Activated CD8-positive, alpha-beta memory T cell treated with anti-CD3 and anti-CD28 coated beads, Interleukin-2, amount 50 U/mL, for 24 hours (primary cell): ENCODE measurements around the gene SCN8A.
"Not testable (repeated sequence)": the region's sequence is repeated elsewhere in the genome, so short reads cannot be mapped to it uniquely, and the experiment has no call there.

ENCODE experiments used
- DNase-seq: peaks from one replicate; pipeline ENCODE4 v3.0.0-alpha.2; 2020; ENCODE audit errors: extremely low read depth

Gene SCN8A

DNA sequence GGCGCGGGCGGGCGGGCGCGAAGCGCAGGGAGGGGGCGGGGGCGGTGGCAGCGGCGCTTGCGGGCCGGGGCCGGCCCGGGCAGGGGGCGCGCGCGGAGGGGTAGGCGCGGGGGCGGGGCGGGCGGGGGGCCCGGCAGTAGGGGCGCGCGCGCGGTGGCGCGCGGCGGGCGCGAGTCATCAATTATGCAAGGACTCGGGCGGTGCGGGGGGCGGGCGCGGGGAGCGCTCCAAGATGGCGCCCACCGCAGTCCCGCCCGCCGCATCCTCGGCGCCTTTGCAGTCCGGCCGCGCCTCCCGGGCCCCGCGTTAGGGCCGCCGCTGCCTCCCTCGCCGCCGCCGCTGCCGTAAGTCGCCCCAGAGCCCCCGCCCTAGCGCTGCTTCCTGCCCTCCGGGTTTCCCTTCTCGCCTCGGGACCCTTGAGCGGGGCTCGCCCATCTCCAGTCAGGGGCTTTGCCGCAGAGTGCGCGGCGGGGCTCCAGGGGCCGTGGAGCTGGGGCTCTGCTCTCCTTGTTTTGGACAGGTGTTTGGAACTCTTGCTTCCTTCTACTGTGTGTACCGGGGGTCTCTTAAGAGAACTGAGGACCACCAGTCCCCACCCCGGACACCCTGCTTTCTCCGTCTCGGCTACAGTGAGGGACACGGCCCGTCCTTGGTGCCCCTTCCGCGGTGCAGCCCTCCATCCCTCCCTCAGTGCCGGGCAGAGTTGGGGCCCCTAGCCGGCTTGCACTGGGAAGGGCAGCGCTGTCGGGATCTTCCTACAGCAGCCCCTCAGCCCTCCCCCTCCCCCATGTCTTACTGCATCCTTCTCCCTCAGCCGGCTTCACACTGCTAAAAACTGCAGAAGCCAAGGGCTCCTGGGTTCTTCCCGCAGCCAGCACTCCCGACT, at the start of gene SCN8A:
SCN8A (plus strand) TSS at position 218 of the 886 bp plus-strand sequence. CDS start 71,585 bp downstream, outside the sequence.
- DNase-seq: no peak

GRCh38 chr12:51546097-51546496, 44.9 kb upstream of the SCN8A start:
- no peak for DNase-seq

DNA sequence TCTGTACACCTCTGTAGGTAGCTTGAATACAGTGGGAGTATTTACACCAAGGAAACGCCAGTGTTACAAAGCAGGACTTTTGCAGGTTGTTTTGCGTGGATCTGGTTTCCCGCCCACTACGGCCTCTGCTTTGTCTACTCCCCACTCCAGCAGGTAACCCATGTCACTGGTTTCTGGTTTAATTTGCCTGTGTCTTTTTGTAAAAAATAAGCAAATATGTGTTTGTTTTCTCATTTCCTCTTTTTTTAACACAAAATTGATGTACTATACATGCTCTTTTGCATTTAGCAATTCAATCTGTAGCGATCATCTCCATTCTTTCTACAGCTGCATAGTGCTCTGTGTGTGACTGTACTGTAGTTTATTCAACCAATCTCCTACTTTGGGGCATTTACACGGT, 43.4 kb upstream of the SCN8A start:
- no peak for DNase-seq

DNA sequence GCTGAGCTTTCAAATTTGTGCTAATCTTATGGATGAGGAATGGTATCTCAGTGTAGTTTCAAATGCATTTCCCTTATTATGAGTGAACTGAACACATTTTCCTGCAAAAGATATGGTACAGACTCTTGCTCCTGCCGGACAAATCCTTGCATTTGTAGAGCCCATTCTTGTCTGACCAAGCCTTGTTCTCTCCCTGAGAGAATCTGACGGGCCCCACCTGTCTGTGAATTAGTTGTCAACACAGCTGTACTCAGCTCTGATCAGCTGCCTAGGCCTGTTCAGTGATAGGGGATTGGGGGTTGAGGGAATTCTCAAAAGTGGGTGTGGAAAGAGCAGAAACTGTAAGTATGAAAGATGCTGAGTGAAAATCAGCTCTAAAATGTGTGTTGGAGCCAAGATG, 42.8 kb upstream of the SCN8A start:
- DNase-seq: no peak

DNA sequence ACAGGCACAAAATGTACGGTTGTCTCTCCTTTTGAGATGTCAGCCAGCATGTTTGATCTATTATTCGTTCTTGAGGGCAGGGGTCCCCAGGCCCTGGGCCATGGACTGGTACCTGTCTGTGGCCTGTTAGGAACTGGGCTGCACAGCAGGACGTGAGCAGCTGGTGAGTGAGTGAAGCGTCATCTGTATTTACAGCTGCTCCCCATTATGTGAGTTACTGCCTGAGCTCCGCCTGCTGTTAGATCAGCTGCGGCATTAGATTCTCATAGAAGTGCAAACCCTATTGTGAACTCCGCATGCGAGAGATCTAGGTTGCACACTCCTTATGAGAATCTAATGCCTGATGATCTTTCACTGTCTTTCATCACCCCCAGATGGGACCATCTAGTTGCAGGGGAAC, 41.4 kb upstream of the SCN8A start:
- no peak for DNase-seq

GRCh38 chr12:51568271-51569032, 22.6 kb upstream of the SCN8A start:
- not testable (repeated sequence) for DNase-seq

DNA sequence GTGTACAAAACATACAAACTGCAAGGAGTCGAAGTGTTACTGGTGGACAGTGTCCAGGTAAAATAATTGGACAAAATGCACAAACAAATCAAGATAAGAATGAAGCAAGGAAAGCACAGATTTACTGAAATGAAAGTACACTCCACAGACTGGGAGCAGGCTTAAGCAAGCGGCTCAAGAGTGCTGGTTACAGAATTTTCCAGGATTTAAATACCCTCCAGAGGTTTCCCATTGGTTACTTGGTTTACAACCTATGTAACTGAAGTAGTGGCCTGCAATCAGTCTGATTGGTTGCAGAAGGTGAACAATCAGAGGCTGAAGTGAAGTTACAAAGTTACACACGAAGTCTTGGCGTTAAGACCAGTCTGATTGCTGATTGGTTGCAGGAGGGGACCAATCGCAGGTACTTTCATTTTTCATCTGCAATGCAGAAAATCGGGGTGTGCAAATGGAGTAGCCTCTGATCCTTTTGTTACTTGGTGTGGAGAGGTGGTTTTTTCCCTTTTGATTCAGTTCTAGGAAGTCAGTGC, 11.6 kb upstream of the SCN8A start:
- DNase-seq: no peak

DNA sequence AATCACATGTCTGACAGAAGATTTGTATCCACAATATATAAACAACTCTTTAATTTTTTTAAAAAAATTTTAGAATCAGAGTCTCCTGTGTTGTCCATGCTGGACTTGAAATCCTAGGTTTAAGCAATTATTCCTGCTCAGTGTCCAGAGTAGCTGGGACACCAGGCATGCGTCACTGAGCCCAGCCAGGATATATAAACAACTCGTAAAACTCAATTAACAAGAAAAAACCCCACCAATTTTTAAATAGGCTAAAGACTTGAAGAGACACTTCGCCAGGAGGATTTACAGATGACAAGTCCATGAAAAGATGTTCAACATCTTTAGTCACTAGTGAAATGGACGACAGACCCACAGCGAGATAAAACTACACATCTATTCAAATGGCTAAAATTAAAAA, 2.0 kb upstream of the SCN8A start:
- DNase-seq: no peak

DNA sequence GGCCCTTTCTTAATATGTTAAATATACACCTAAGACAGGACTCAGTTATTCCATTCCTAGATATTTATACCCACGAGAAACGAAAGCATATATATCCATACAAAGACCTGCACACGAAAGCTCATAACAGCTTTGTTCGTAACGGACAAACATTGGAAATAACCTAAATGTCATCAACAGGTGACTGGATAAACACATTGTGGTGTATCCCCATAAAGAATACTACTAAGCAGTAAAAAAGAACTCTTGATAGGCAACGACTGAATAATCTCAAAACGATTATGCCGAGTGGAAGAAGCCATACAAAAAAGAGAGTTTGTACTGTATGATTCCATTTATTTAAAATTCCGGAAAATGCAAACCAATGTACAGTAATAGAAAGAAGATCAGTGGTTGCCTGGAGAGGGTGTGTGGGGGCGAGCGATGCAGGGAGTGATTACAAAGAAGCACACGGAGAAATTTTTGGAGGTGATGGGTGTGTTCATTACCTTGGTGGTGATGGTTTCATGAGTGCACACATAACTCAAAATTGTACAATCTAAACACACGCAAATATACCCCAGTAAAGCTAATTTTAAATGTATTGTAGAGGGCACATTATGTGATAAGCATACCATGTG, 1.4 kb upstream of the SCN8A start:
- DNase-seq: no peak

DNA sequence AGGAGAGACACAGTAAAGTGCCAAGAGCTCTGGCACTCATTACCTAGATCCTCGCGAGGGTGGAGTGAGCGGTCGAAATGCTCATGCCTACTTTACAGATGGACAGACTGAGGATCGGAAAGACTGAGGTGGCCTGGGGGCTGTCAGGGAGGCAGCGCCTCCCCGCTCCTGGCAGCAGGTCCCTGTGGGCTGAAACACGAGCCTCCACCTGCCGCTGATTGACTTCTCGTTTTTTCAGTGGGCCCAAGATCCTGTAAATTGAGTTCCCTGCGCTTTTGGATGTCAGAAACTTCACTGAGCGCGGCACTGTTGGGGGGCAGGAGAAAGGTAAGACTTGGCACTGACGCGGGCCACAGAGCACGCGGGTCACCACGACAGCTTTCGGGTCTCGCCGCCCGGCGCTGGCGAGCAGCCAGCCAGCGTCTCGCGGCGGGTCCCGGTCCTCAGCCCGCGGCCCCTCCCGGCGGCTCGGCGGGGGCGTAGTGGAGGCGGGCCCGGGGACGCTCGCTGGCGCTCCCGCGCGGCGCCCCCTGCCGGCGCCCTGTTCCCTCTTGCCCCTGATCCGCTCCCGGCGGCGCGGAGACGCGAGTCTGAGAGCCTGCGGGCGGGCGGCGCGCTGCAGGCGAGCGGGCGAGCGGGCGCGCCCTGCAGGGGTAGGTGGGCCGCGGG, 552 bp upstream of the SCN8A start:
- no peak for DNase-seq

GRCh38 chr12:51592034-51592705, 1.1 kb downstream of the SCN8A start:
- no peak for DNase-seq

DNA sequence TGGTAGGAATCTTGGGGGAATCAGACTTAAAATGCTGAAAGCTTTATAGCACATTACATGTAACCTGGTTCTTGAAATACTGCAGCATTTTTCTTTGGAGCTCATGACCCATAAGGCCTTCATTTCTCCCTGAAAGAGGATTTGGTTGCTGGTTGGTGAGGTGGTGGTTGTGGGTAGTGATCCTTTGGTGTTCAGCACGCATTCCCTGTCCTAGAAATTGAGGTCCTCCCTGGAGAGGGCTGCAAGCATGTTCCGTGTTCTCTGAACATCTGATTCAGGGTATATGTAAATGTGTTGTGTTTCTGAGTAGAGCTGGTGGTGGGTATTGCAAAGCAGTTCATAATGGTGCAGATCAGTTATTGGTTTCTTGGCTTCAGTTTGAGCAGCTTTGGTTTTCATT, 2.0 kb downstream of the SCN8A start:
- DNase-seq: no peak

GRCh38 chr12:51593539-51593938, 2.5 kb downstream of the SCN8A start:
- DNase-seq: no peak

DNA sequence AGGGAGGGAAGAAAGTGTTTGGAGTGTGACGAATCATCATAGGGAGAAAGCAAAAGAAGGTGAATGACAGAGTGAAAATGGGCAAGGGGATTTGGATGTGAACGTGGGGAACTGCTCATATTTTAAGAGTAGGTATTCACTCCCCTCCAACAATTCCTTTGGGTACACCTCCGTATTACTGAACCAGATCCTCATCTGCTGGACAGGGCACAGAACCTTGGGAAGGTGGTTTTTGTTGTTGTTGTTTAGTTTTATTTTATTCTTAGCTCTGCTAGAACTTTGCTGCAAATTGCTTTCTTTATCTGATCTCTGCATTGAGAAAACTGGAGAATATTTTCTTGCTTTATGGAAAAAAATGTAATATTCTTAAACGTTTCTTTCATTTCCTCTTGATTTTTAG, 7.1 kb downstream of the SCN8A start:
- no peak for DNase-seq

DNA sequence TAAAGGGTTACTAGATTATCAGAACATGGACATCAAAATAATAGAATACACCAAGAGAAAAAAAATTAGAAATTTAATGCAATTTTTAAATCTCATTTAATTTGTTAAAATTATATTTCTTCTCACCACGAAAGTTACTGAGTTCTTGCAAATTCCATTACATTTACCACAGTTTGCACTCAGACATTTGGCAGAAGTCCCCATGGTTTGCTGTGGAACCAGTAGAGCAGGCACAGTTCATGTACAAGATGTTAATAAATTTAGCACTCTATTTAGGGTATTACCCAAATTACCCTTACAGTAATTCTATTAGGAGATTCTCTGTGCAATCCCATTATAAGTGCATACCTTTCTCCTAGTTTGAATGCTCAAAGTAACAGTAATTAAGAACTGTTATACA, 9.7 kb downstream of the SCN8A start:
- DNase-seq: no peak

GRCh38 chr12:51601241-51601640, 10.2 kb downstream of the SCN8A start:
- DNase-seq: no peak

DNA sequence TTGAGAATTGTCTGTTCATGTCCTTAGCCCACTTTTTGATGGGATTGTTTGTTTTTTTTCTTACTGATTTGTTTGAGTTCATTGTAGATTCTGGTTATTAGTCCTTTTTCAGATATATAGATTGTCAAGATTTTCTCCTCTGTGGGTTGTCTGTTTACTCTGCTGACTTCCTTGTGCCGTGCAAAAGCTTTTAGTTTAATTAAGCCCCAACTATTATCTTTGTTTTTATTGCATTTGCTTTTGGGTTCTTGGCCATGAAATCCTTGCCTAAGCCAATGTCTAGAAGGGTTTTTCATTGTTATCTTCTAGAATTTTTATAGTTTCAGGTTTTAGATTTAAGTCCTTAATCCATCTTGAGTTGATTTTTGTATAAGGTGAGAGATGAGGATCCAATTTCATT, 14.9 kb downstream of the SCN8A start:
- not testable (repeated sequence) for DNase-seq

- DNase-seq: not testable (repeated sequence)
These were observed 16.2 kb downstream of the SCN8A start for GRCh38 chr12:51607197-51607596.

DNA sequence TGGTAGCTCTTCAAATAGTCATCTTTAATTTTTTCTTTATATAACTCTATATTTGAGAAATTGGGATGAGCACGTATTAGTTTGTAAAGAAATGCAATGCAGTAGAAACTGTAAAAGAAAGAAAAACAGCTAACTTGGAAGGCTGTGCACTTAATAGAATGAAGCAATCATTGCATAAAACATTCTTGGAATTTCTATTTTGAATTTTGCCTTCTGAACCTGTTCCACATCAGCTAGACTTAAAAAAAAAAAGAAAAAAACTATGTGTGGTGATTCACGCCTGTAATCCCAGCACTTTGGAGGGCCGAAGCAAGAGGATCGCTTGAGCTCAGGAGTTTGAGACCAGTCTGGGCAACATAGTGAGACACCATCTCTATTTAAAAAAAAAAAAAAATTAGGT, 29.4 kb downstream of the SCN8A start:
- no peak for DNase-seq

- no peak for DNase-seq
These were observed 30.3 kb downstream of the SCN8A start for GRCh38 chr12:51621156-51621922.
